Measurements from ENCODE around the gene MIGA2.
"Not testable (repeated sequence)": the region's sequence is repeated elsewhere in the genome, so short reads cannot be mapped to it uniquely, and the experiment has no call there.

The MIGA2 gene

DNA sequence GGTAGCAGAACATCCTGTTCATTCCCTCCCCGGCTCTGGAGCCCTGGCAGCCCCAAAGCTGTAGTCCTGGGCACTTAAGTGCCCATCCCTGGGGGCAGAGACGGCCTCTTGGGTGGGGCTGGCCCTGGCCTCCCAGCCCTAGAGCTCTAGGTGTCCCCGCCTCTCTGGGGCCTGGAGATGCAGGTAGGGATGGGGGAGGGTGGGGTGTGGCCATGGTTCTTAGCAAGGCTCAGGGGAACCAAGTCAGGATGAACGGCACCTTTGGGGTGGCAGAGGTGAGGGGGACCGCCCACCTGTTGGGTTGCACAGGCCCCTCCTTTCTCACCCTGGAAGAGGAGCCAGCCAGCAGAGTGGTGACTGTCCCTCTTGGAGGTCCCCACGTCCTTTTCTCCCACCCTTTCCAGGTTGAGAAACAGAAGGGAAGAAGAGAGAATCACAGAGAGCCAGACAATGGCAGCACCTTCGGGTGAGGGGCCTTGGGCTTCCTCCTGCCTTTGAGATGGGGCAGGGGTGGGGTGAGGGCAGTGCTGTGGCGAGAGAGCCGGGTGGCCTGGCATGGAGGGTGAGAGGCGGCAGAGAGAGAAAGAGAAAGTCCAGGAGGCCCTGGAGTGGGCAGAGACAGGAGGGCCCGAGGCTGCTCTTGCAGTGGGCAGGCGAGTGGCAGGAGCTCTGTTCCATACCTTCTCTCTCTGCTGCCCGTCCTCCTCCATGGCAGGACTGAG lies 71.8 kb downstream of the MIGA2 start:
- H3K9me3 ChIP-seq (ENCODE audit: low read length) = no peaks in the 10 kb centered on the region
- H3K4me1 ChIP-seq (ENCODE audit: insufficient read depth, low read length) = peaks cover 17% of the 10 kb centered on the region
- H3K4me3 ChIP-seq (ENCODE audit: low read depth in 1 of 2, low read length in 2 of 2) = peak overlapping the region in 1 of 2 donors; percentile 92
- H3K36me3 ChIP-seq (ENCODE audit: insufficient read depth, low read length) = peaks cover 15% of the 10 kb centered on the region
- no peaks in the 10 kb centered on the region for H3K27me3 ChIP-seq (ENCODE audit: control insufficient read depth in 1 of 2, insufficient read depth in 2 of 2, low read length in 2 of 2)
- H3K9ac ChIP-seq (ENCODE audit: low read length) = no peak overlapping the region
- H3K27ac ChIP-seq (ENCODE audit: low read depth, low read length) = no peak overlapping the region

DNA sequence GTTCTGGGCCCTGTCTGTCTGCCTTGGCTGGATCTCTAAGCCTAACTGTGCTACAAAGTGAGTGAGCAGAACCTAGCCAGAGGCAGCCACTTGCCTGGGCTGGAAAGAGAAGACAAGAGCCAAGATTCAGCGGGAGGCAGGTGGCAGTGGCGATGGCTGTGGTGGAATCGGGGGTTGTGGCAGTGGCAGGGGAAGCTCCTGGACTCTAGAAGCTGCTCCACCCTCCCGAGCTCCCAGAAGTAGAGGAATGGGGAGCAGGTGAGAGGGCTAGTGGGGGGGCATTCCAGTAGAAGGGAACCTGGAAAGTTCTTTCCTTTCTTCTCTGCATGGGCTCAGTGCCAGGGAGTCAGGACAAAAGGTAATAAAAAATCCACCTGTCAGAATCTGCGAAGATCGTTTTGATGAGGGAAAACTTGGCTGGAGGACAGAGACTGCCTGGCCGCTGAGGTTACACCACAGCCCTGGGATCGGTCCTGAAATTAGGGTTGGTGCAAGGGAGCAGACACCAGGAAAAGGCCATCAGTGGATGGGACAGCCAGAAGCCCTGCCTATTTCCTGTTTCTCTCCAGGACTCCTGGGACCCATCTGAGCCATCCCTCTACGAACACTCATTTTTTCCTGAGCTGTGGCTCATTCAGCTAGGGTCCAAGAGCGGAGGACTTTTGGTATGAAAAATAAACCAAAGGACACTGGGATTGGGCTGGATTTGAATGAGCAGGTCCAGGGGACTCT lies 72.5 kb downstream of the MIGA2 start:
- Histone ChIP-seq H3K27ac (ENCODE audit: low read depth, low read length) (no peak overlapping the region), H3K36me3 (ENCODE audit: insufficient read depth, low read length) (peaks cover 15% of the 10 kb centered on the region), H3K4me1 (ENCODE audit: insufficient read depth, low read length) (peaks cover 17% of the 10 kb centered on the region), H3K27me3 (ENCODE audit: control insufficient read depth in 1 of 2, insufficient read depth in 2 of 2, low read length in 2 of 2) (no peaks in the 10 kb centered on the region), H3K9me3 (ENCODE audit: low read length) (no peaks in the 10 kb centered on the region), H3K9ac (ENCODE audit: low read length) (no peak overlapping the region), H3K4me3 (ENCODE audit: low read depth in 1 of 2, low read length in 2 of 2) (peak overlapping the region in 1 of 2 donors; percentile 92)

DNA sequence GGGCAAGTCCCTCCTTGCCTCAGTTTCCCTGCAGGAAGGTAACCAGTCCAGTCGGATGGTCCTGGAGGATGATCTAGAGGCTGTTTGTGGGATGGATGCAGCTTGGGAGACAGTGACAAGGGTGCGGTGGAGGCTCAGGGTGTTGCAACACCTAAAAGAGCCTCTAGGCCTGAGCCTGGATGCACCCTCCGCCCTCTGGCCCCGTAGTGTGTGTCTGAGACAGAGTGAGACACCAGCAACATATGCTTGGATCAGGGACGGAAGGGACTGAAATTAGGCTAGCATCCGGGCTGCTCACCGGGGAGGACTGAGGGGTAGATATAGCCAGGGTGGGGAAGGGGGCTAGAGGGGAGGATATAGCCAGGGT lies 73.1 kb downstream of the MIGA2 start:
- Histone ChIP-seq H3K9ac (ENCODE audit: low read length) (no peak overlapping the region), H3K4me3 (ENCODE audit: low read depth in 1 of 2, low read length in 2 of 2) (peak overlapping the region in 1 of 2 donors; percentile 92), H3K27me3 (ENCODE audit: control insufficient read depth in 1 of 2, insufficient read depth in 2 of 2, low read length in 2 of 2) (no peaks in the 10 kb centered on the region), H3K27ac (ENCODE audit: low read depth, low read length) (no peak overlapping the region), H3K36me3 (ENCODE audit: insufficient read depth, low read length) (peaks cover 15% of the 10 kb centered on the region), H3K4me1 (ENCODE audit: insufficient read depth, low read length) (peaks cover 17% of the 10 kb centered on the region), H3K9me3 (ENCODE audit: low read length) (no peaks in the 10 kb centered on the region)

DNA sequence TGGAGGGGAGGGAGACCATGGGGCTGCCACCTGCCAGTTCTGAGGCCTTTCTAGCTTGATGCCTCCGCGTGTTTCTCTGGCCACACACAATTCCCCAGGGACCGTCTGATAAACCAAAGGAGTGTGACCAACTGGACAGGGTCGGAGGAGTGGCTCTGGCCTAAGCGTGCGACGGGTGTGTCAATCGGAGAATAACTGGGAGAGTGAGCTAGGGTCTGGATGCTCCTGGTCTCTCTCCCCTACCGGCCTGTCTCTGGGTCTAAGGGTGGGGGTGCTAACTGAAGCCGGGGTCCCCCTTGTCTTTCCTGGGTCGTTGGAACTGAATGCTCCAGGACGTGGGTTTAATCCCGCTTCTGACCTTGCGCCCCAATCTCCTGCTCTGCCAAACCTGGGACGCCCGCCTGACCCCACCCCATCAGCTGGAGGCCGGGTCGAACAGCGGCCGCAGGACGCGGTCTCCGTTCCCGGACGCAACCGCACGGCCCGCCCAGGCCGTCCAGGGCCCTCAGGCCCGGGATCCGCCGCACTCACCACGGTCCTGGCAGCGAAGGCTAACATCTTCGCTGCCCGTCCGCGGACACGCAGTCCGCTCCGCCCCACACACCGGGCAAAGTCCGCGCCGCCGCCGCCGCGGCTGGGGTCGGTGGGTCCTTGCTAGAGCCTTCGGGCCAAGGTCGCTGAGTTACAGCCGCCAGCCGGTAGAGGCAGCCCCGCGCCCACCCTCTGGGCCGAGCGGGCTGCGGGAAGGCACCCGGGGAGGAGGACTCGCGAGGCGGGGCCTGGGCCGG lies 73.7 kb downstream of the MIGA2 start:
- H3K36me3 ChIP-seq (ENCODE audit: insufficient read depth, low read length) = peaks cover 14% of the 10 kb centered on the region
- H3K9ac ChIP-seq (ENCODE audit: low read length) = peak overlapping the region; percentile 73
- H3K4me1 ChIP-seq (ENCODE audit: insufficient read depth, low read length) = peaks cover 17% of the 10 kb centered on the region

DNA sequence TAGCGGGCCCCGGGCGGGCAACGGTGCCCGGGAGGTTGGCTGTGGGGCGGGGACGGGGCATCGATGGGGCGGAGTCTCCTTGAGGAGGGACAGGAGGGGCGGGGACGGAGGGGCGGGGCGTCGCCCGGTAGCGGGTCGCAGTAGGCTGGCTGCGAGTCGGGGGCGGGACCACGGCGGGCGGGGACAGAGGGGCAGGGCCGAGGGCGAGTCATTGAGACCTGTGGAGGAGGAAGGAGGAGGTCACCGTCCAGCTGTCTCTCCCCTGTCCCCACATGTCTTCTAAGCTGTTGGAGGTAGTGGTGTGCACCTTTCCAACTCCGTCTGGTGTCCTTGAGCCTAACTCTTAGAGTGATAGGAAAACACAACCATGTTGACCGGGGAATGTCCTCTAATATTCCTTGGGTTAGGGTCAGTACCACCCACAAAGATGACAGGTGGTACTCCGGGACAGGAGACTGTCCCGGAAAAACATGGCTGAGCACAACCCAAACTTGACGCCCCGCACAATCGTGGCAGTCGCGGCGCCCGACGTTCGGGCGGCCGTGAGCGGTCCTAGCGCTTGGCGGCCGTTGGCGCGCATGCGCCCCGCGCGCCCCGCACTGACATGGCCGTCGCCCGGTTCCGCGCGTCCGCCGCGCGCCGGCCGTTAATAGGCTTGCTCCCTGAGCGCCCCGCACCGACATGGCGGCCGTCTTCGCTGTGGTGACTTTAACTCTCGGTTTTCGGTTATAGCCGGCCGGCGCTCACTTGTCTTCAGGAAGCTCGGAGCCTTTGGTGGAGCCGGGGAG lies 74.5 kb downstream of the MIGA2 start, which contains the start of the genes CRAT and PTPA:
CRAT (minus strand) TSS at position 54 of the 788 bp plus-strand sequence. CDS start 284 bp downstream, outside the sequence.
PTPA (plus strand) TSS at position 676 of the 788 bp plus-strand sequence. CDS start 186 bp downstream, outside the sequence.
- Histone ChIP-seq H3K27me3 (ENCODE audit: control insufficient read depth in 1 of 2, insufficient read depth in 2 of 2, low read length in 2 of 2) (no peaks in the 10 kb centered on the region), H3K4me1 (ENCODE audit: insufficient read depth, low read length) (peaks cover 17% of the 10 kb centered on the region), H3K27ac (ENCODE audit: low read depth, low read length) (peak within 1 kb of the TSS; percentile 96), H3K4me3 (ENCODE audit: low read depth in 1 of 2, low read length in 2 of 2) (peak within 1 kb of the TSS; percentile 92 to 99), H3K36me3 (ENCODE audit: insufficient read depth, low read length) (peaks cover 7% of the 10 kb centered on the region), H3K9me3 (ENCODE audit: low read length) (no peaks in the 10 kb centered on the region), H3K9ac (ENCODE audit: low read length) (peak within 1 kb of the TSS; percentile 73)

More for the DNA sequence above, 73.7 kb downstream of the MIGA2 start:
- Histone ChIP-seq H3K9me3 (ENCODE audit: low read length) (no peaks in the 10 kb centered on the region), H3K4me3 (ENCODE audit: low read depth in 1 of 2, low read length in 2 of 2) (peak overlapping the region; percentile 84 to 92), H3K27ac (ENCODE audit: low read depth, low read length) (peak overlapping the region; percentile 73), H3K27me3 (ENCODE audit: control insufficient read depth in 1 of 2, insufficient read depth in 2 of 2, low read length in 2 of 2) (no peaks in the 10 kb centered on the region)

DNA sequence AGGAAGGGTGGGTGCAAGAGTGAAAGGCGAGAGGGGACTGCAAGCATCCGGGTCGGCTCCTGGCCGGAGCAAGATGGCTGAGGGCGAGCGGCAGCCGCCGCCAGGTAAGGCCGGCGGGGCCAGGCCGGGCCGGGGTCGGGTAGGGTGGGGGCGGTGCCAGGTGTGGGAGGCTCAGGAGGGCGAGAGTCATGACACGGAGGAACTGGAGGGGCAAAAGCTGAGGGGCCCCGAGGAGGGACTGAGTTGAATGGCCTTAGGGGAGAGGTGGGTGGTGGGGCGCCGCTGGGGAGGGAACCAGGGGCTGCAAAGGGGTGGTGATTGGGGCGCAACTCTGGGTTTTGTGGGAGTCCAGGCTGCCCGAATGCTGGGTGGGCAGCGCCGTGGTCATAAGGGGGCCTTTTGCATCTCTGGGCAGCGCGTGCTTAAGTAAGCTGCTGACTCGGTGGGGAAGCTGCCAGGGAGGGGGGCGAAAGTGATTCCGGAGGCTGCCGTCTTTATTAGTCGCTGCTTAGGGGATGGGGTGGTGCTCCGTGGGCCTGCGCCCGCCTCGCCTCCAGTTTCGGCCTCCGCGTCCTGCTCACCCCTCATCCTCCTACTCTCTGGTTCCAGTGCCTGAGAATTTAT lies 75.2 kb downstream of the MIGA2 start:
- Histone ChIP-seq H3K4me1 (ENCODE audit: insufficient read depth, low read length) (peaks cover 17% of the 10 kb centered on the region), H3K36me3 (ENCODE audit: insufficient read depth, low read length) (peaks cover 7% of the 10 kb centered on the region), H3K27me3 (ENCODE audit: control insufficient read depth in 1 of 2, insufficient read depth in 2 of 2, low read length in 2 of 2) (no peaks in the 10 kb centered on the region), H3K27ac (ENCODE audit: low read depth, low read length) (peak overlapping the region; percentile 96), H3K9ac (ENCODE audit: low read length) (peak overlapping the region; percentile 47), H3K4me3 (ENCODE audit: low read depth in 1 of 2, low read length in 2 of 2) (peak overlapping the region; percentile 77 to 99), H3K9me3 (ENCODE audit: low read length) (no peaks in the 10 kb centered on the region)

DNA sequence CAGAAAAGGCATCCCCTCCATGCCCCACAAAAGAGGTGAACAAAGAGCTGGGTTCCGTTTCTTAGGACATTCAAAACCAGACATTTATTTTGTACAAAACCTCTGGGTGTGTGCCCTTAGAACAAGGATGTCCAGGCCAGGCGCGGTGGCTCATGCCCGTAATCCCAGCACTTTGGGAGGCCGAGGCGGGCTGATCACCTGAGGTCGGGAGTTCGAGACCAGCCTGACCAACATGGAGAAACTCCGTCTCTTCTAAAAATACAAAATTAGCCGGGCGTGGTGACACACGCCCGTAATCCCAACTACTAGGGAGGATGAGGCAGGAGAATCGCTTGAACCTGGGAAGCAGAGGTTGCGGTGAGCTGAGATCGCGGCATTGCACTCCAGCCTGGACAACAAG lies 76.1 kb downstream of the MIGA2 start:
- H3K9me3 ChIP-seq (ENCODE audit: low read length); H3K36me3 ChIP-seq (ENCODE audit: insufficient read depth, low read length): not testable (repeated sequence)
- peaks cover 17% of the 10 kb centered on the region for H3K4me1 ChIP-seq (ENCODE audit: insufficient read depth, low read length)

DNA sequence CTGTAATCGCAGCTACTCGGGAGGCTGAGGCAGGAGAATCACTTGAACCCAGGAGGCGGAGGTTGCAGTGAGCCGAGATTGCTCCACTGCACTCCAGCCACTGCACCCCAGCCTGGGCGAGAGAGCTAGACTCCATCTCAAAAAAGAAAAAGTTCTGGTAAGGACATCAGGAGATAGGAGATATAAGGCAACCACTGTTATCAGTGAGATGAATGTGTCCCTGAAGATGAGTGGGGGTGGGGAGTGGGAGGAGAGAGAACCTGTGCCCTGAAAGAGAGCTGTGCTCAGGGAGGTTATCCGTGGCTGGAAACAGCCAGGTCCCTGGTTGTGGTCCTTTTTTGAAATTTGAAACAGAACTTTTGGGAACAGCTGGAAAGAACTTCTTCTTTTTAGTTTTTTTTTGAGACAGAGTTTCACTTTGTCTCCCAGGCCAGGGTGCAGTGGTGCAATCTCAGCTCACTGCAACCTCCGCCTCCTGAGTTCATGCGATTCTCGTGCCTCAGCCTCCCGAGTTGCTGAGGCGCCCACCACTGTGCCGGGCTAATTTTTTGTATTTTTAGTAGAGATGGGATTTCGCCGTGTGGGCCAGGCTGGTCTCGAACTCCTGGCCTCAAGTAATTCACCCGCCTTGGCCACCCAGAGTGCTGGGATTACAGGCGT lies 77.3 kb downstream of the MIGA2 start:
- H3K27me3 ChIP-seq (ENCODE audit: control insufficient read depth in 1 of 2, insufficient read depth in 2 of 2, low read length in 2 of 2) = no peaks in the 10 kb centered on the region
- no peaks in the 10 kb centered on the region for H3K9me3 ChIP-seq (ENCODE audit: low read length)
- no peak overlapping the region for H3K4me3 ChIP-seq (ENCODE audit: low read depth in 1 of 2, low read length in 2 of 2)
- no peaks in the 10 kb centered on the region for H3K36me3 ChIP-seq (ENCODE audit: insufficient read depth, low read length)
- no peak overlapping the region for H3K27ac ChIP-seq (ENCODE audit: low read depth, low read length)
- H3K9ac ChIP-seq (ENCODE audit: low read length) = no peak overlapping the region
- H3K4me1 ChIP-seq (ENCODE audit: insufficient read depth, low read length) = peaks cover 10% of the 10 kb centered on the region

More for the DNA sequence above, 76.1 kb downstream of the MIGA2 start:
- H3K4me3 ChIP-seq (ENCODE audit: low read depth in 1 of 2, low read length in 2 of 2) = peak overlapping the region in 1 of 2 donors; percentile 77
- H3K27ac ChIP-seq (ENCODE audit: low read depth, low read length); H3K27me3 ChIP-seq (ENCODE audit: control insufficient read depth in 1 of 2, insufficient read depth in 2 of 2, low read length in 2 of 2); H3K9ac ChIP-seq (ENCODE audit: low read length): not testable (repeated sequence)

DNA sequence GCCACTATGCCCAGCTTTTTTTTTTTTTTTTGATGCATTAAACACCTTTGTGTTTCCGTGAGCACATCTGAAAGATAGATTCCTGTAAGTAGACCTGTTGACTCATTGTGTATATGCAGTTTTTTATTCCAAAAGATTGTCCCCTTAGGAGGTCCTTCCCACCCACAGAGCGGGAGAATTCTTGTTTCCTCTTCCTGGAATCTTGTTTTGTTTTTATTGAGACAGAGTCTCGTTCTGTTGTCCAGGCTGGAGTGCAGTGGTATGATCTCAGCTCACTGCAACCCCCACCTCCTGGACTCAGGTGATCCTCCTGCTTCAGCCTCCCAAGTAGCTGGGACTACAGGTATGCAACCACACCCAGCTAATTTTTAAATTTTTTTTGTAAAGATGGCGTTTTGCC lies 82.4 kb downstream of the MIGA2 start:
- peaks cover 25% of the 10 kb centered on the region for H3K36me3 ChIP-seq (ENCODE audit: insufficient read depth, low read length)
- no peaks in the 10 kb centered on the region for H3K27me3 ChIP-seq (ENCODE audit: control insufficient read depth in 1 of 2, insufficient read depth in 2 of 2, low read length in 2 of 2)
- H3K9ac ChIP-seq (ENCODE audit: low read length) = no peak overlapping the region
- H3K27ac ChIP-seq (ENCODE audit: low read depth, low read length) = no peak overlapping the region
- no peaks in the 10 kb centered on the region for H3K4me1 ChIP-seq (ENCODE audit: insufficient read depth, low read length)
- no peak overlapping the region for H3K4me3 ChIP-seq (ENCODE audit: low read depth in 1 of 2, low read length in 2 of 2)
- no peaks in the 10 kb centered on the region for H3K9me3 ChIP-seq (ENCODE audit: low read length)

DNA sequence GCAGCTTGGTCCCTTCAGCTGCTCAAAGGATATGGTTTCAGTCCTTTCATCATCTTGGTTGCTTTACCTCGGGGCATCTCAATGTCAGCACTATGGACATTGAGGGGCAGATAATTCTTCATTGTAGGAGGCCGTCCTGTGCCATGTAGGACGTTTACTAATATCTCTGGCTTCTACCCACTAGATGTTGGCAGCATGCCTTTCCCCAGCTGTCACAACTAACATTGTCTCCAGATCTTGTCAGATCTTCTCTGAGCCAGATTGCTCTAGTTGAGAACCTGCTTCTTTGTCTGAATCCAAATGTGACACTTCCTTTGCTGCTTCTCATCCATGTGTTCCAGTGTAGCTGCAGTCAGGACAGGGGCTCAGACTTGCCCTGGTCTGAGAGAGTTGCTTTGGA lies 85.1 kb downstream of the MIGA2 start:
- Histone ChIP-seq H3K36me3 (ENCODE audit: insufficient read depth, low read length) (peaks cover 25% of the 10 kb centered on the region), H3K4me1 (ENCODE audit: insufficient read depth, low read length) (no peaks in the 10 kb centered on the region), H3K27ac (ENCODE audit: low read depth, low read length) (no peak overlapping the region), H3K4me3 (ENCODE audit: low read depth in 1 of 2, low read length in 2 of 2) (no peak overlapping the region), H3K9ac (ENCODE audit: low read length) (no peak overlapping the region), H3K9me3 (ENCODE audit: low read length) (no peaks in the 10 kb centered on the region), H3K27me3 (ENCODE audit: control insufficient read depth in 1 of 2, insufficient read depth in 2 of 2, low read length in 2 of 2) (no peaks in the 10 kb centered on the region)

All from muscle layer of colon (tissue), 2 donors.